Measurements from ENCODE around the gene KIAA0930. TPM values are rescaled to one million over a fixed set of nuclear protein-coding genes. Genes with fewer than 3 reads are reported as not detected.

The KIAA0930 gene
- total RNA-seq, 2 experiments from 2014 or later: 6.7 to 7.4 TPM

DNA sequence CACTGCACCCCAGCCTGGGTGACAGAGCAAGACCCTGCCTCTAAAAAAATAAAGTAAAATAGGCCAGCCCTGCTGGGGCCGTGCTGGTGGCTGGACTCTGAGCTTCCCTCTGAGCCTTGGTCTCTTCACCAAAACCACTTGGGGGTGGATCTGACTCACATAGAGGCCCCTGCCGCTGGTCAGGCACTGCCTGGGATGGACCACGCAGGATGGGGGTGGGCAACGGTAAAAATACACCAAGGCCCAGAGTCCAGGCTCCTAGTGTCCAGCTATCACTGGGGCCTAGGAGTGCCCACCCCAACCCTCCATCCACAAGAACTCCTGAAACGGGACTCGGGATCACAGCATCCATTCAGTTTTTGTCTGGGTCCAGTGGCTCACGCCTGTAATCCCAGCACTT is 31.8 kb upstream of the KIAA0930 start:
- no peak overlapping the region for H3K27ac ChIP-seq (ENCODE audit: low read depth in 1 of 2, low read length in 2 of 2)
- TF ChIP-seq, protein P1, sequence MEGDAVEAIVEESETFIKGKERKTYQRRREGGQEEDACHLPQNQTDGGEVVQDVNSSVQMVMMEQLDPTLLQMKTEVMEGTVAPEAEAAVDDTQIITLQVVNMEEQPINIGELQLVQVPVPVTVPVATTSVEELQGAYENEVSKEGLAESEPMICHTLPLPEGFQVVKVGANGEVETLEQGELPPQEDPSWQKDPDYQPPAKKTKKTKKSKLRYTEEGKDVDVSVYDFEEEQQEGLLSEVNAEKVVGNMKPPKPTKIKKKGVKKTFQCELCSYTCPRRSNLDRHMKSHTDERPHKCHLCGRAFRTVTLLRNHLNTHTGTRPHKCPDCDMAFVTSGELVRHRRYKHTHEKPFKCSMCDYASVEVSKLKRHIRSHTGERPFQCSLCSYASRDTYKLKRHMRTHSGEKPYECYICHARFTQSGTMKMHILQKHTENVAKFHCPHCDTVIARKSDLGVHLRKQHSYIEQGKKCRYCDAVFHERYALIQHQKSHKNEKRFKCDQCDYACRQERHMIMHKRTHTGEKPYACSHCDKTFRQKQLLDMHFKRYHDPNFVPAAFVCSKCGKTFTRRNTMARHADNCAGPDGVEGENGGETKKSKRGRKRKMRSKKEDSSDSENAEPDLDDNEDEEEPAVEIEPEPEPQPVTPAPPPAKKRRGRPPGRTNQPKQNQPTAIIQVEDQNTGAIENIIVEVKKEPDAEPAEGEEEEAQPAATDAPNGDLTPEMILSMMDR (IDR thresholded peaks at IDR 0.05): no peak
- peaks cover 18% of the 10 kb centered on the region for H3K4me1 ChIP-seq (ENCODE audit: insufficient read depth, low read length)
- H3K27ac Mint-ChIP-seq: no peak overlapping the region
- H3K27me3 ChIP-seq (ENCODE audit: control insufficient read depth in 1 of 2, insufficient read depth in 2 of 2, low read length in 2 of 2): peaks cover 0 to 5% of the 10 kb centered on the region in 2 experiments
- DNase-seq (no peak), ATAC-seq (ENCODE audit: poor library complexity) (no peak)
- ChIA-PET POLR2A (interaction anchor here (1.0 kb wide), 1 partner anchor 38 kb away, joined by 3 read pairs; the partner anchor contains the start of gene FAM118A), CTCF (no interaction called here)
- no peaks in the 10 kb centered on the region for H3K9me3 Mint-ChIP-seq
- intact Hi-C loops (cut with DNase I, micrococcal nuclease): no loop called here
- H3K27me3 Mint-ChIP-seq: peaks cover 8% of the 10 kb centered on the region
- H3K36me3 ChIP-seq (ENCODE audit: insufficient read depth, low read length): no peaks in the 10 kb centered on the region
- H3K4me3 Mint-ChIP-seq: no peak overlapping the region
- H3K9me3 ChIP-seq (ENCODE audit: control insufficient read depth in 1 of 2, insufficient read depth in 1 of 2, low read length in 2 of 2): no peaks in the 10 kb centered on the region
- no peak overlapping the region for H3K4me3 ChIP-seq (ENCODE audit: low read length)
- H3K36me3 Mint-ChIP-seq (ENCODE audit: low read depth): no peaks in the 10 kb centered on the region
- peaks cover 13% of the 10 kb centered on the region for H3K4me1 Mint-ChIP-seq (ENCODE audit: low read depth)

DNA sequence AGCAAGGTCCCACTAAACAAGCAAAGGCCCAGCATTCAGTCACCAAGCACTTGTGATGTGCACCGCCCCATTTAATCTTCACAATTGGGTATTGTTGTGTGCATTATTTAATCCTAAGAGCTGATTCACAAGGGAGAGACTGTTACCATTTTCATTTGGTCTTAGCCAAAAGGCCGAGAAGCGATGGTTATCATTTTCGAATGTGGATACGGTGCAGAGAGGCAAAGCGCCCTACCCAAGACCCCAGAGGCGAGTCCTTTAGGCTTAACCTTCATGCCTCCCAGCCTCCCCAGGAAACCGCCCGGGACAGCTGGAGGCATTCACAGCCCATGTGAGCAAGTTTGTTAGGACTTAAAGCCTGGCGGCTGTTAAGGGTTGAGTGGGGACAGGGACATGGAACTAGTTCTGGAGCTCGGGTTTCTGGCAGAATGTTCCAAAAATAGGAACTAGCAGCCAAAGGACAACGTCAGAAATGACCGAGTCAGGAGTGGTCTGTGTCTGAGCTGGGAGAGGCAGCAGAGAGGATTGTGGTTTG is 31.0 kb upstream of the KIAA0930 start:
- Mint-ChIP-seq H3K4me1 (ENCODE audit: low read depth) (peaks cover 15% of the 10 kb centered on the region), H3K9me3 (no peaks in the 10 kb centered on the region), H3K4me3 (no peak overlapping the region), H3K27ac (no peak overlapping the region), H3K36me3 (ENCODE audit: low read depth) (no peaks in the 10 kb centered on the region), H3K27me3 (peaks cover 12% of the 10 kb centered on the region)
- CTCF ChIA-PET: no interaction called here
- Histone ChIP-seq H3K9me3 (ENCODE audit: control insufficient read depth in 1 of 2, insufficient read depth in 1 of 2, low read length in 2 of 2) (no peaks in the 10 kb centered on the region), H3K4me3 (ENCODE audit: low read length) (no peak overlapping the region), H3K4me1 (ENCODE audit: insufficient read depth, low read length) (peaks cover 18% of the 10 kb centered on the region), H3K27me3 (ENCODE audit: control insufficient read depth in 1 of 2, insufficient read depth in 2 of 2, low read length in 2 of 2) (peaks cover 0 to 7% of the 10 kb centered on the region in 2 experiments), H3K36me3 (ENCODE audit: insufficient read depth, low read length) (no peaks in the 10 kb centered on the region), H3K27ac (ENCODE audit: low read depth in 1 of 2, low read length in 2 of 2) (no peak overlapping the region)
- ATAC-seq (ENCODE audit: poor library complexity) (no peak), DNase-seq (peak in 1 of 14 experiments; percentile 31)
- TF ChIP-seq, protein P1 (IDR thresholded peaks at IDR 0.05): no peak
- POLR2A ChIA-PET: interaction anchor here (1.0 kb wide), 1 partner anchor 38 kb away, joined by 3 read pairs; the partner anchor contains the start of gene FAM118A
- intact Hi-C loops (cut with DNase I, micrococcal nuclease): no loop called here

DNA sequence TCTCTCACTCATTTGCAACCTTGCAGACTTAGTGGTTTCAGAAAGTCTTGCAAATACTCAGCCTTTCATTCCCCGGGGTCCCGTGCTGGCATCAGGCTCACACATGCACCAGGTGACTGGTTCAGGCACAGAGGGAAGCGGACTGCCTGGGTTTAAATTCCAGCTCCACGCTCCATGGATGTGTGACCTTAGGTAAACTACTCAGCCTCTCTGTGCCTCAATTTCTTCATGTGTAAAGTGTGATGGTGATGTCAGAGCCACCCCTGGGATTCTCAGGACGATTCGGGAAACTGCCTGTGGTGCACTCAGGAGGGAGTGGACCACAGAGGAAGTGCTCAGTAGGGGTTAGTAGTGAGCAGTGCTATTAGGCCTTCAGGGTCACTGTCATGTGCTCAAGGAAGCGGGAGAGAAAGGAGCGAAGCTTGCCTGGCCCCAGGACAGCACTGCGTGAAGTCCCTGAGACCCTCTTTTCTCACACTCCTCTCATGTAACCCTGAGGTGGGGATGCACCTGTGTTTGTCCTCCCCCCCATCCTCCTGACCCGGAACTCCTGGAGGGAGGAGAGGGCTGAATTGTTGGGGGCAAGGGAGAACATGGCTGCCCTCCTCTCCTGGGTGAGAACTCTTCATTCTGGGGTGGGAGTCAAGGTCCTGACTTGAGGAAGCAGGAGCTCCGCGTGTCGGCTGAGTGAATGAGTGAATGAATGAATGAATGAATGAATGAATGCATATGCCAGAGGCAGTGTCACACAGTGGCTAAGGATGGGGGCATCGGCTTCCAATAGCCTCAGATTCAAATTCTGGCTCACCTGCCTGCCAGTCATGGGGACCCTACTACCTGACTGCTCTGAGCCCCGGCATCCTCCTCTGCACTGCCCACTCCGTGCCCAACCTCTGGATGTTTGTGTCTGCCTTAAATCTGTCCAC is 29.7 kb upstream of the KIAA0930 start:
- Histone ChIP-seq H3K4me1 (ENCODE audit: insufficient read depth, low read length) (peaks cover 18% of the 10 kb centered on the region), H3K4me3 (ENCODE audit: low read length) (no peak overlapping the region), H3K27me3 (ENCODE audit: control insufficient read depth in 1 of 2, insufficient read depth in 2 of 2, low read length in 2 of 2) (peaks cover 0 to 7% of the 10 kb centered on the region in 2 experiments), H3K27ac (ENCODE audit: low read depth in 1 of 2, low read length in 2 of 2) (no peak overlapping the region), H3K9me3 (ENCODE audit: control insufficient read depth in 1 of 2, insufficient read depth in 1 of 2, low read length in 2 of 2) (no peaks in the 10 kb centered on the region), H3K36me3 (ENCODE audit: insufficient read depth, low read length) (no peaks in the 10 kb centered on the region)
- no peak for DNase-seq
- peaks cover 14% of the 10 kb centered on the region for H3K27me3 Mint-ChIP-seq
- H3K9me3 Mint-ChIP-seq: no peaks in the 10 kb centered on the region
- CTCF ChIA-PET: interaction anchor here (0.6 to 0.9 kb wide), 2 partner anchors 167 to 736 kb away, joined by 3 read pairs; no protein-coding TSS in a partner anchor
- POLR2A ChIA-PET: no interaction called here
- TF ChIP-seq, protein P1 (IDR thresholded peaks at IDR 0.05): no peak
- H3K4me1 Mint-ChIP-seq (ENCODE audit: low read depth): peaks cover 17% of the 10 kb centered on the region
- peak overlapping the region; percentile 83 for H3K4me3 Mint-ChIP-seq
- no peaks in the 10 kb centered on the region for H3K36me3 Mint-ChIP-seq (ENCODE audit: low read depth)
- ATAC-seq (ENCODE audit: poor library complexity): no peak
- intact Hi-C loops (cut with DNase I, micrococcal nuclease): no loop called here
- no peak overlapping the region for H3K27ac Mint-ChIP-seq

All from CD4-positive, alpha-beta T cell (primary cell).